GOT3 (cell line): ENCODE results near the gene GALNT7.
"Not testable (repeated sequence)": the region's sequence is repeated elsewhere in the genome, so short reads cannot be mapped to it uniquely, and the experiment has no call there.

Source experiments
- DNase-seq: peaks from one replicate; lab custom pipeline; 2025; ENCODE audit warnings: mixed read lengths; lab: John Stamatoyannopoulos, UW

Gene GALNT7

DNA sequence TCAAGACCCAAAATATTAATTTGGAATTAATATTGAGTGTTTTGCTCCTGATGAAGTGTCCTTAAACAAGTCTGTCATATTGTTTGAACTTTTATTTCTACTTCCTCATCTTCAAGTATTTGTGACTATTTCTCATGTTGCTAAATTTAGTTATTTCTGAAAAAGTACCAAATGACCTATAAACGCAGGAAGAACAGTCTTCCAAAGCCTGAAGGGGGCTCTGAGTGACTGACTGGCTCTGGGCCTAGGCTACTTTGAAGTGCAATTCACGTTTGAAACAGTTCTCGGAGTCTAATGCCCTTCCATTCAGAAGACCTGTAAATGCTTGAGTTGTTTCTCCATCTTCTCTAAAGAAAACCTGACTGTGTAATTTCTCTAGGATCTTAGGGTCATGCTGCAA, 26.5 kb downstream of the GALNT7 start:
- no peak for DNase-seq

DNA sequence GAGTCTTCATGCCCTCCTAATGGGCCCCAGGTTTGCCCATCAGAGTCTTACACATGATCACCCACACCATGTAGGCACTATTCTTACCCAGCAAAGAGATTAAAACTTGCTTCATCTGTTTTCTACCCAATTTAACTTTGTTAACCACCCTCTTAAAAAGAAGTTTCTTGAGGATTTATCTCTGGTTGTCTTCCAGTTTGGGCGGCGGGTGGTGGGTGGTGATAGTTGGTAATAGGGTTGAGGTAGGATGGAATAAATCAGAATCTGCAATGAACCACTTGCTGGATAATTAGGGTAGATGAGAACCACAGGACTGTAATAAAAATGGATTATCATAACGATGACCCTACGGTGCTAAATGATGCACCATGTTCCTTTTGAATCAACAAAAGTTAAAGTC, 30.9 kb downstream of the GALNT7 start:
- no peak for DNase-seq

DNA sequence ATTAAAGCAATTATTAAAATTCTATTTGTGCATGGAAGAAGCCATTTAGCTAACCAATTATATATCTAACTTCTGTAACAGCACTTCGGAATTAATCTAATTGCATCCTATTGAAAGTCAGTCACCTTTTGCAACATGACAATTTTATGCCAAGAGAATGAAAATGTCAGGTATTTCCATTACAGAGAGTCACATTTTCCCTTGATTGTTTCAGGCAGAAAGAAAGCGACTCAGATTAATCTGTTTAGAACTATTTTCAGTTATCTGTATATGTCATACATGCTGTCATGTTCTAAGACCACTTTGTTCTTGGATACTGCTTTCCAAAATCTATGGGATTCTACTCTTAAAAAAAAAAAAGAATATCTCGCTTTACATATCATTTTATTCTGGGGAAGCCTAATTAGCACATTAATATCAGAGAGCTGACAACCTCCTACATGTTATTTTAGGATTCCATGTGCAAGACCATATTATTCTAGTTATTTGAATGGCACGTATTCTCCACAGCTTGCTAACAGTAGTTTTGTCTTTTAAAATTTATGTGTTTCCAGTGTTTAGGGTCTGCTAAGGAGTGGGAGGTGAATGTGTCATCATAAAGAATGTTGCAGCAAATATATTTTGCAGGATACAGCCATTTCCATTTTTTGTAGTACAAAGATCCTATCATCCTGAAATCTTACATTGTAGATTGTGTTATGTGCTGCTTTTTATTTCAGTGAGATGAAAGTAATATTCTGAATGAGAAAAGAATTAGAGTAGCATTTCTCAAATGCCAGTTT, 31.7 kb downstream of the GALNT7 start:
- no peak for DNase-seq

DNA sequence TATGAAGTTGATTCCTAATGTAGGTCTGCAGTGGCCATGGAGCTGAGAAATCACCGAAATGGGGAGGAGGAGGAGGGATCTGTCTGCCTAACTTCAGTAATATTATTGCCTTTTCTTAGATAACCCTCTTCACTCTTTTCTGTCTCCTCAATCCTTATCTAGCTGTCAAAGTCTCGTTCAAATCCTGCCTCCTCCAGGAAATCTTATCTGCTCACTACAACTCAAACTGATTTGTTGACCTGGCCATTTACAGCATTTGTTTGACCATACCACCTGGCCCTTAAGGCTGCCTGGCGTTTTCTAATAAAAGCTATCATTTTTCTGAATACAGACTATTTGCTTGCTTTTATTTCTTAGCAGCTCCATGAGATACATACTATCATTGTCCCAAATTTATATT, 33.8 kb downstream of the GALNT7 start:
- no peak for DNase-seq

DNA sequence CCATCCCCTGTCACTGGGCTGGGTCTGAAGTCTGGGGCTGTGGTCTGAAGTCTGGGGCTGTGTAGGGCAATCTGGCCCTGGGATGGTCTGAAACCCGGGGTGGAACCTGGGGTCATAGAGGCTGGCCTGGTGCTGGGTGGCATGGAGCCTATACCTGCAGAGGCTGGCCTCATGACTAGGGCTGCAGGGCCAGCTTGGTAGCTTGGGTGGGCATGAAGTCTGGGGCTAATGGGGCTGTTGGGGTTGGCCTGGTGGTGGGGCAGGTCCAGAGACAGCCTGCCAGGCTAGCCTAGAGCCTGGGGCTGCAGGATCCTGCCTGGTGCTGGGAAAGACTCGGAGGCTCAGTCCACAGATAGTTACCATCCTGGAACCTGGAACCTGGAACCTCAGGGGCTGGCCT, 37.0 kb downstream of the GALNT7 start:
- no peak for DNase-seq

DNA sequence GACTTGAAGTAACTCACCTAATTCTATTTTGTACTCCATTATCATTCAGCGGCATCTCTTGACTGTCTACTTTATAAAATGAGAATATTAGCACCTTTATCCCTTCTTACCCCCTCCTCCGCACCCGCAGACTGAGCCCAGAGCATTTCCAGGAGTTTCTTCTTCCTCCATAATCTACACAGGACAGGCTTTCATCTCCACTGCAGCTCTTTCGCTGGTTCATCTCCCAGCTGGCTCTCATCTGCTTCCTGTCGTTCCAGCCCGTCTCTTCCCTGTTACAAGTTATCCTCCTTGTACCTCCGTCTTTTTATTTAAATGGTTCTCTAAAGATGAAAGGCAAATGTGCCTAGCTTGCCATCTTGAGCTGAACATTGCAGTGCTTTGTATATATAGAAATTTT, 39.8 kb downstream of the GALNT7 start:
- no peak for DNase-seq

DNA sequence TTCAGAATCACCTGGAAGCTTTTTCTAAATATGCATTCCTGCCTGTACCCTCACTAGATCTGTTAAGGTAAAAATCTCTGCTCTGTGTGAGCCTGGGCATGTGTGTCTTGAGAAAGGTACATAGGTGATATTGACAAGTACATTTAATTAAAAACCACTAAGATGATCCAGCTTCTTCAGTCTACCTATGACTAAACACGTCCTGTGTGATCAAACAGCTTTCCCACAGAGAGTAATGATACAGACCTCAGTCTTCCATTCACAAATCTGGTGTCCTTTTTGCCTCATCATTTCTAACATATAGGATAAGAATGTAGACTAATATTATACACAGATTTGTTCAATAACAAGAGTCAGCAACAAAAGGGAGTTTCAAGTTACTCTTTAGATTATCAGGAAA, 42.6 kb downstream of the GALNT7 start:
- no peak for DNase-seq

DNA sequence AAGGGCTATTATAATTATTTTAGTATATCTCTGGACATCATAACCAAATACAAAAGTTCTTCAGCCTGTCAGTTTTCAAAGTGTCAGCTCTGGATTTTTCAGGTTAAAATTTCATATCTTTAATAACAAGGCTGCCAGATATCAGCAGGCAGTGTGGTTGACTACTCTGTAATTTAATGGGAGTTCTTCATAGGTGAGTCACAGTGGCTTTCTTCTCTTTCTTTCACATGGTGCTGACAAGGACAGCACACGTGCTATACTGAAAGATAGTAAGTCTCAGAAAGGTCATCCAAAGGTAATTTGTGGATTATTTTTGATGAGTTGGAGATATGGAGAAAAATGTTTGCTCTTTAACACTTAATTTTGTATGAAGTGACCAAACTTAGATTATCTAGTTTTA, 43.2 kb downstream of the GALNT7 start:
- DNase-seq, result no peak

DNA sequence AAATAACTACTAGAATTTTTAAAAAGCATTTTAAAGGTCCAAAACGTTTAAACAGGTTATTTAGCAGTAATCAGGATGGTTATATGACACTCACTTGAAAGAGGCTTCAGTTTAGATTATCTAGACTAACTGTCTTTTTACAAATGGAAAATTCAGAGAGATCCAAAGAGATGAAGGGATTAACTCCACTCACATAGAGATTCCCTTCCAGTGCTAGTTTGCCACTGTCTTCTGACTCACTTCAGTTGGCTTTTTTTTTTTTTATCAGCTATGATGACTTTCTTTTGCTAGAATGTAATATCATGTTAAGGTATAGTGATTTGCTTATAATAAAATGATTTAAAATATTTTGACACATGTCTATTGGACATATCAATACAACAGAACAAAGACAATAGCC, 43.8 kb downstream of the GALNT7 start:
- no peak for DNase-seq

DNA sequence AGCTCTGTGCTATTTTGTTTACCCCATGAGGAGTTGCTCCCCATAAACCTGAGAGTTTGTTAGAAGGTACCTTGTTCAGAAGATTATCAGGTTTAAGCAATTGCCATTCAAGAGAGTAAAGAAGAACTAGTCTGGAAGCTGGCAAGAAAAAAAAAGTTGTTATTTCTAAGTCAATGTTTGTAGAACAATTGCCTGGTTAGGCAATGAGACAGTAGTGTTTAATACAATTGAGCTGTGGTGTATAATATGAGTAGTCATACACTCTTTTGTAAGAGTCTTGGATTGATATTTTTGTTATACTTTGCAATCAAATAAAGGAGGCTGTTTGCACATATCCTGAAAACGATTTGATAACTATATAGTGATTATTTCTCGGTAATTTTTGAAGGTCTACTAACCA, 44.7 kb downstream of the GALNT7 start:
- no peak for DNase-seq

DNA sequence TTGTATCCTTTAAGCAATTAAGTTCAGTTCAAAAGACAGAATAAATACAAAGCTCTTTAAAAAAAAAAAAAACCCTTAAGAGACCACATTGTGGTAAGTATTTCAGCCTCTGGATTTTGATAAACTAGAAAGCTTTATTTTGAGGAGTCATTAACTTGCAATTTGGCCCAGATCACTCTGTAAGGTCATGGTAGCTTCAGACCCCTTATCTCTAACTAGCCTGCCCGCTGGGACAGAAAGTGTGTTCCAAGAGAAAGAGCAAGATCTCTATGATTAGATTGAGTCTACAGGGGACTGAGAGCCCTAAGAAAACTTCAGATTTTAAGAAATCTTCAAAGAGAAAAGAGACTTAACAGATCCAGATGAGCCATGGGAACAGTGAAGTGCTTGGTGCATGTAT, 45.6 kb downstream of the GALNT7 start:
- DNase-seq, result no peak

DNA sequence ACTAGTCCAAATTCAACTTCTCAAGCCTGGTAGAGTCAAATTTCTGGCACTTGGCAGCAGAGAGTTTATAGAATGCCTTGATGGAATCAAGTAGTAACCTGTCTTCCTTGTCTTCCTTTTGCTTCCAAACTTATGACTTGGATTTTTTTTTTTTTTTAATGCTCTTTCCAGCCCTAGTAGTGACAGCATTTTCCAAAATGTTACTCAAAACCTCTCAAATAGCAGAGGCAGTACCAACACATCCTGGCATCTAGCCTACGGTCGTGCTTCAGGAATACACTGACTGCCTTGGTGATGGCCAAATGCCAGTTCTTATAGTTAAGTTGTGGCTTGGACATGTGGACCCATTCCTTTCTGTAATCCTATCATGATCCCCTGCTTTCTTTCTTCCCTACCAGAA, 46.0 kb downstream of the GALNT7 start:
- no peak for DNase-seq

DNA sequence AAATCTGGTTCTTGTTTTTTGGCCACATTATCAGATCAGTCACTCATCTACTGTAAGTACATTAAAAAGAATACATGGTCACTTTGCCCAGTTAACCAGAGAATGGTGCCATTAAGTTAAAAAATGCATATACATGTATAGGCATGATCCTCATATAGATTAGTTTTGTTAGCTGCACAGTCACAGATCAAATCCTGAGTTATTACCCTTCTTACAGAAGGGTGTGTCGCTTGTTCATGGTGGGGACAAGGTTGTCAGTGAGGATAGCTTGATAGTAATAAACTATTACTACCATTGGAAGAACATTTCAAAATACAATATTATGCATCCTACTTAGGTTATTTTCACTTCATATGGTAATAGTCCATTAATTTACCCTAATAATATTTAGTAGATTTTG, 48.5 kb downstream of the GALNT7 start:
- no peak for DNase-seq

DNA sequence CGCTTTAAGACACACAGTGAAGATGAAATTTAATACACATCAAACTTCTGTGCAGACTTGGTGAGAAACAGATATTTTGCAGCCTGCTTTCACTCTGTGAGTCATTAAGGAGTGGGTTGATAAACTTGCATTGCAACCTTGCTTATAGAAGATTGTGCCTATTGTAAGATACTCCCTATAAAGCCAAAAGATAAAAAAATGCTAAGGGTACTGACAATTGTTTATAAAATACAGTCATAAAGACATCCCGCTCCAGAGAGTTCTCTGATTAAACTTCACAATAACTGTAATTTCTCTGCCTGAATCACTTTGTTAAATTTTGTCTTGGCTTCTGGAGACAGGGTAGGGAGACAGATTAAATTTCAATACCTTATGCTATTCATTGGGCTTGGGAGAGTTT, 49.1 kb downstream of the GALNT7 start:
- no peak for DNase-seq

DNA sequence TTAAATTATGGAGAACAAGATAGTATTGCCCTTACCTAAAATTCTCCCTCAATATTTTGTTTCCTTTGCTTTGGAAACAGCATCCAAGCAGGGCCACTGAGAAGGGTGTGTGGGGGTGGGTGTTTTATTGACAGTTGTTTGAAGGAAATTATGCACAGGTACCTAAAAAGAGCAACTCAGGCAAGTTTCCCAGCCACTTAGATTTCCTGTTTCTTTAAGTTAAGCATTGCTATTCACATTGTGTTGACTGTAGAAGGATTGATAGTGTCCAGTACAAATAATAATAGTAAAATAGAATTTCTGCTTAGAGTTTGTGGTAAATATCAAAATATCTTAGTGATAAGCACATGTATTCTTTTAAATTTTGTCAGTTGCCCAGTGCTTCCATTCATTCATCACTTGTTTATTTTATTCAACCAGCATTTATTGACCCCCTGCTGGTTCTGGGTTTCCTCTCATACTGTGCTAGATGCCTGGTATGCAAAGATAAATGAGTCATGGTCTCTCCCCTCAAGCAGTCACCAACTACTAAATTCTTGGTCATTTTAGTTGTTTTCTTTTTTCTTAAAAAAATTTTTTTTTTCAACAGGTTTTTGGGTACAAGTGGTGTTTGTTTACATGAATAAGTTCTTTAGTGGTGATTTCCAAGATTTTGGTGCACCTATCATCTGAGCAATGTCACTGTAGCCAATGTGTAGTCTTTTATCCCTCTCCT, 50.0 kb downstream of the GALNT7 start:
- no peak for DNase-seq

DNA sequence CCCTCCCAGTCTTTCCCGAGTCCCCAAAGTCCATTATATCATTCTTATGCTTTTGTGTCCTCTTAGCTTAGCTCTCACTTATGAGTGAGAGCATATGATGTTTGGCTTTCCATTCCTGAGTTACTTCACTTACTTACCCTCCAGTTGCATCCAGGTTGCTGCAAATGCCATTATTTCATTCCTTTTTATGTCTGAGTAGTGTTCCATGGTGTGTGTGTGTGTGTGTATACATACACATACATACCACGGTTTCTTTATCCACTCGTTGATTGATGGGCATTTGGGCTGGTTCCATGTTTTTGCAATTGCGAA, 50.5 kb downstream of the GALNT7 start:
- not testable (repeated sequence) for DNase-seq

DNA sequence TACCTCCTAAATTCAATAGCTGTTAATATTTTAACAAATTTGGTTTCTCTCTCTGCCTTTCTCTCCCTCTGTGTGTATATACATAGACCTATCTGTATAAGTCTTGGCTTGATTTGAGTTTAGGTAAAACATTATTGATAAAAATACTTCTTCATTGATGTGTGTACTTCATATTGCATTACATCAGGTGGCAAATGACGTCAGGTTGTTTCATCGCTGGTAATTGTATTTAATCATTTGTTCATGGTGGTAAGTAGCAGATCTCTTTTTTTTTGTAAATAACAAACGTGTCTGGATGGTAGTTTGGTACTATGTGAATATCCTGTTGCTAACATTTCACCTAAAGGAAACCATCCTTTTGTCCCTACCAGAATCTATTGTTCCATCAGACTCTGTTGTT, 55.1 kb downstream of the GALNT7 start:
- no peak for DNase-seq

DNA sequence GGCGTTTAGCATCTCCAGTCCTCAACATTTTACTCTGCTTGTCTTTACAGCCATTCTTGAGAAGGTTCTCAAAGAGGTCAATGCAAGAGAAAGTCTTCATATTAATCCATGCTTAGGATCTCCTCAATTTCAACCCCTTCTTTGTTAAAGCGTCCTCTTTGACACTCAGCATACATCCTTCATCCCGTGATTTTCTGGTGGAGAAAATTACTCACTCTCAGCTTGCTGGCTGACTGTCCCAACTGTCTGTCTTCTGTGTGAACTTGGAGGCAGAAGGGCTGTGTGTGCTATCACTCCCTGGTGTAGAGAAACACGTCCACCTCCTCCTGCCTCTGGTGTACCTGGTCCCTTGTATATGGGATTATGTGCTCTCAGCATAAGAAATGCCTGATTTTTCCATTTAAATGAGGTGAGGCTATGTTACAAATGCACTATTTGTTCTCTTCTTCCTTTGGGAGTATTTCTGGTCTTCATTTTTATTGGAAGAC, 57.8 kb downstream of the GALNT7 start:
- no peak for DNase-seq

DNA sequence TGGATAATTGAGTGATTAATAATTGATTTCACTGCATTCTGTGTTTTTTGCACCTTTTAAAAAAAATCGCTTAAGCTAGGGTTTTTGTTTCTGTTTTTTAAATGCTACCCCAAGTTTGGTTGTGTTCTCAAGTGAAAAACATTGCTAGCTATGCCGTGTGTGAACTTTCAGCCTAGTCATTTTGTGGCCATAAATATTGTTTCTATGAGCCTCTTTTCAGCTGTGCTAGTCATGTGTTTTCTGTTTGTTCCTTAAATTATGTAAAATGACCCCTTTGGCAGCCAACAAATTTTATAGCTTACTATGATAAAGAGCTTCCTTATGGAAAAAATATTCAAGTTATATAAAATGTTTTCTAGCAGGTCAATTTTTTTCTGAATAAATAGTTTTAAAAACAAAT, 59.1 kb downstream of the GALNT7 start:
- DNase-seq, result no peak

DNA sequence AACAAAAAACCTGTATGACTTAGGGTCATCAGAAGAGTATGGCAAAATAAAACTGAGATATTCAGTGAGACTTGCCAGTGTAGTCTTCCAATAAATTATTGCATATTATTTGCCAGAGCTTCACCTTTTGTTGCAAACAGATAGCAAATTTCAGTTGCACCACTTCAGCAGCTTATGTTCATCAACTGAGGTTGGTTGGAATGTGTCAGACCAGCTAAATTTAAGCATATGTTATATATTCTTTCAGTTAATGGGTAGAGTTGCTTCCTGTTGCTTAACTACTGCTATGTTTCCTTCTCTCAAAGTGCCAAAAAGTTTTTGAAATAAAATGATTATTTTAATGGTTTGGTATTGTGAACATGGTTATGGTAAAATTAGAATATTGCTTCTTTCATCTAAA, 61.5 kb downstream of the GALNT7 start:
- no peak for DNase-seq

DNA sequence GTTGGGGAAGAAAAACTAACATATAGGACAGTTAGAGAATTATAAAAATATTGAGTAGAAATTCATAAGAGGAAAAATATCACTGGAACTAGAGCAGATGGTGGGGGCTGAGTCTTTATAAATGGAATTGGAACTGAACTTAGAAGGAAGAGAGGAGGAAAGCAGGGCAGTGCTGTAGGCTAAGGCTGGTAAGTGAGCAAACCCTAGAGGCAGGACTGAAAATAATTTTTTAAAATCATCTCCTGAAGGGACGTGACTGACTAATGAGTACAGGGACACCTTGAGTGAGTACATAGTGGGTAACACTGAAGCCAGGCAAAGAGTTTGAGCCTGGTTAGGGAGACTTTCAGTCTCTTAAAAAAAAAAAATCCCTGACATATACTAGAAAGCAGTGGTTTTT, 63.3 kb downstream of the GALNT7 start:
- DNase-seq, result no peak

DNA sequence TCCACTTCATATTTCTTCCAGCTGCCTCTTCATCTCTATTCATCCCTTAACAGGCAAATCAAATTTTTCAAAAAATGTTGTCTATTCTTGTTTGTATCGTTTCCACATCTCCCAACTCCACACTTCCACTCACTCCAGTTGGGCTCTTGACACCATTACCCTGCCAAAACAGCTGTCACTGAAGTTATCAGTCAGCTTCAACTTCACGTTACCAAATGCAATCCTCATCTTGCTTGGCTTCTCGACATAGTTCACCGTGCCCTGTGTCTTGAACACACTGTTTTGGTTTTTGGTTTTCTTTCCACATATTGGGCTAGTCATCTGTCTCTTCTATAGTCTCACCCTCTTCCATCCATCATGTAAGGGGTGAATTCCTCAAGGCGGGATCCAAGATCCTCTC, 65.2 kb downstream of the GALNT7 start:
- DNase-seq, result no peak

DNA sequence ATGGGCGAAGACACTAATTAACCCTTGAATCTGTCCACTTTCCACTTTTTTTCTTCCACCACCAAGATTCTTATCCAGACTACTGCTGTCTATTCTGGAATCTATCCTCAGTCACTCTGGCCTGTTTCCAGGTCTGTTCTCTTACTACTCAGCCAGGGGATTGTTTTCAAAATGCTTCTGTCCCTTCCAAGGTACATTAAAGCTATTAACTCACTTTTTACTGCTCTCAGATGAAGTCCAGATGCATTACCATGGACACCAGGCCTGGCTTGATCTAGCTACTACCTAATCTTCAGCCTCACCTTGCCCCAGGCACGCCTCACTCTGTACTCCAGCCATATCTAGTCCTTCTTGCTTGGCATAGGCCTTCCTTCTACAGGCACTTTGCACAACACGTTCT, 66.4 kb downstream of the GALNT7 start:
- DNase-seq, result no peak

DNA sequence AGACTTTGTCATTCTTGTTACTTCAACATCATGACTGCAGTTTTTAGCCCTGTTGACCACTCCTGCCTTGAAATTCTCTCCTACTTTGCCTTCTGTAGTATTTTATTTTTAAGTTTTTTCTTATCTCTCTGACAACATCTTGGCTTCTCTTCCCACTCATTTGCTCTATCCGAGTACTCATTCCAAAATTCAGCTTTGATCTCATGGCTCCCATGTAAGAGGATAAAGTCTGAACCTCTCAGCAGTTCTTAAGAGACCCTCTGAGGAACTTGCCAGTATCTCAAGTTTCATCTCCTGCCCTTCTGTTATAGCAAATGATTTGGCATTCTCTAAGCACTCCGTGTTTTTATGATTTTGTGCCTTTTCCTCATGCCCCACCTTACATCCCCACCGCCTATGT, 67.7 kb downstream of the GALNT7 start:
- no peak for DNase-seq
